Measurements from ENCODE around the gene CLDN18. TPM values are rescaled to one million over a fixed set of nuclear protein-coding genes. Genes with fewer than 3 reads are reported as not detected.

The CLDN18 gene
- total RNA-seq, 4 donors from 2014 or later, result not detected

DNA sequence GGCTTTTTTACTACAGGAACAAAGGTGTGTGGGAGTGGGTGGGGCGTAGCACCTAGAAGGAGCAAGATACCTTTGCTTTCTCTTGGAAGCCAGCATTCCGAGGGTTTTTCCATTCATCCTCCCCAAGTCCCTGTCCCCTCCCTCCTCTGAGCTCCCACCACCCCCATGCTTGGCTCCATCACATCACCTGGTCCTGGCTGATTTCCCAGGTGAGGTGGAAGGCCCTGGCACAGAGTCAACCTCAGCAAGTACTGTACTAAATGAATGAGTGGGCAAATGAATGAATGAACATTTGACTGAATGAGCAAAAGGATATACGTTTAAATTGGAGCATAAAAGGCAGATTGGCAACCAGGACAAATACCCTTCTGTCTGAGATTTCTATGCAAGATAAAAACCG is 60.0 kb downstream of the CLDN18 start:
- Histone ChIP-seq H3K27me3 (no peaks in the 10 kb centered on the region), H3K27ac (no peak overlapping the region), H3K4me1 (no peaks in the 10 kb centered on the region), H3K9me3 (peaks cover 0 to 10% (median 0%) of the 10 kb centered on the region in 4 donors), H3K36me3 (peaks cover 0 to 84% (median 0%) of the 10 kb centered on the region in 3 donors), H3K4me3 (no peak overlapping the region)
- TF ChIP-seq POLR2A (IDR thresholded peaks at IDR 0.05) (no peak), EP300 (IDR thresholded peaks at IDR 0.05) (no peak), CTCF (IDR thresholded peaks at IDR 0.05) (no peak)
- no peak for DNase-seq (ENCODE audit: low spot score in 2 of 2)
- 80 to 81% methylated on average over 4 of the region's 4 CpGs for WGBS, 2 donors

DNA sequence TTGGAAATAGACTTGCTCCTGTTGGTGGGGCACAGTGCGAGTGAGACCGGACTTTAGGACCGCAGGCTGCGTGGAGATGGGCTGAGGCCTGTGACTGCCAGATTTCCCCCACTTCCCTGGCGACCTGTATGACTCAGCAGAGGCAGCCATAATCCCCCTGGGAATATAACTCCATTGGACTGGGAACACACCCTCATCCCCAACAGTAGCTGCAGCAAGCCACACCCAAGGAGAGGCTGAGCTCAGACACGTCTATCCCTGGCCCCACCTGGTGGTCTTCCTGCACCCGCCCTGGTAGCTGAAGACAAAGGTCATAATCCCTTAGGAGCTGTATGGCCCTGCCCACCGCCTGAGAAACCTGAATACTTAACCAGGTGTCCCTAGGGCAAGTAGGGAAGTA is 62.8 kb downstream of the CLDN18 start:
- H3K36me3 ChIP-seq, result peaks cover 0 to 84% (median 0%) of the 10 kb centered on the region in 3 donors
- peaks cover 0 to 13% (median 0%) of the 10 kb centered on the region in 4 donors for H3K9me3 ChIP-seq
- H3K27me3 ChIP-seq, result no peaks in the 10 kb centered on the region
- WGBS, 2 donors, result 82% methylated on average over 6 to 8 of the region's 8 CpGs
- no peak for DNase-seq (ENCODE audit: low spot score in 2 of 2)
- H3K4me3 ChIP-seq, result no peak overlapping the region
- no peaks in the 10 kb centered on the region for H3K4me1 ChIP-seq
- TF ChIP-seq CTCF (IDR thresholded peaks at IDR 0.05) (no peak), EP300 (IDR thresholded peaks at IDR 0.05) (no peak), POLR2A (IDR thresholded peaks at IDR 0.05) (no peak)
- H3K27ac ChIP-seq, result no peak overlapping the region

GRCh38 chr3:138078096-138078495 is 68.1 kb downstream of the CLDN18 start:
- Histone ChIP-seq H3K36me3 (peaks cover 0 to 98% (median 0%) of the 10 kb centered on the region in 3 donors), H3K9me3 (peaks cover 0 to 13% (median 0%) of the 10 kb centered on the region in 4 donors), H3K4me3 (no peak overlapping the region), H3K4me1 (no peaks in the 10 kb centered on the region), H3K27me3 (no peaks in the 10 kb centered on the region), H3K27ac (no peak overlapping the region)
- WGBS, 2 donors, result 89 to 90% methylated on average over 4 of the region's 4 CpGs
- DNase-seq (ENCODE audit: low spot score in 2 of 2), result no peak
- no peak for TF ChIP-seq CTCF (IDR thresholded peaks at IDR 0.05)
- TF ChIP-seq EP300 (IDR thresholded peaks at IDR 0.05), result no peak
- no peak for TF ChIP-seq POLR2A (IDR thresholded peaks at IDR 0.05)

DNA sequence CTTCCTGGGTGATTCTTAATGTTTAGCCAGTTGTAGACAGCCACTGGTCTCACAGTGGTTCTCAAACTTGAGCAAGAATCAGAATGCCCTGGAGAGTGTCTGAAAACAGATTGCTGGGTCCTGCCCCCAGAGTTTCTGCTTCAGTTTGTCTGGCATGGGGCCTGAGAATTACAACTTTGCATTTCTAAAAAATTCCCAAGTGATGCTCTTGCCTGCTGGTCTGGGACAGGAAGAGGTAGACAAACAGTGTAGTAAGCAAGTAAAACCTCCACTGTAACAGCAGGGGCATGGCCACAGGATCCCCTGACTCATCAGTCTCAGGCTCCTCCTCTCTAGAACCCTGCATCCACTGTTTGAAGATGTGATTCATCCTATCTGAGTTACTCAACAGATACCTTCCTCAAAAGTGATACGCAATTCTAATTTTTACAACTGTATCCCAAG is 69.0 kb downstream of the CLDN18 start:
- H3K4me3 ChIP-seq, result no peak overlapping the region
- no peaks in the 10 kb centered on the region for H3K4me1 ChIP-seq
- no peak for DNase-seq (ENCODE audit: low spot score in 2 of 2)
- WGBS, 2 donors, result 0% methylated on average over 1 of the region's 1 CpG
- peaks cover 0 to 9% (median 0%) of the 10 kb centered on the region in 4 donors for H3K9me3 ChIP-seq
- peaks cover 0 to 98% (median 0%) of the 10 kb centered on the region in 3 donors for H3K36me3 ChIP-seq
- no peaks in the 10 kb centered on the region for H3K27me3 ChIP-seq
- H3K27ac ChIP-seq, result no peak overlapping the region
- TF ChIP-seq EP300 (IDR thresholded peaks at IDR 0.05) (no peak), CTCF (IDR thresholded peaks at IDR 0.05) (no peak), POLR2A (IDR thresholded peaks at IDR 0.05) (no peak)

GRCh38 chr3:138079901-138080300 is 69.9 kb downstream of the CLDN18 start:
- no peak for DNase-seq (ENCODE audit: low spot score in 2 of 2)
- TF ChIP-seq EP300 (IDR thresholded peaks at IDR 0.05) (no peak), POLR2A (IDR thresholded peaks at IDR 0.05) (no peak), CTCF (IDR thresholded peaks at IDR 0.05) (no peak)
- H3K9me3 ChIP-seq, result peaks cover 0 to 4% (median 0%) of the 10 kb centered on the region in 4 donors
- no peak overlapping the region for H3K27ac ChIP-seq
- peaks cover 0 to 98% (median 0%) of the 10 kb centered on the region in 3 donors for H3K36me3 ChIP-seq
- H3K27me3 ChIP-seq, result no peaks in the 10 kb centered on the region
- no peak overlapping the region for H3K4me3 ChIP-seq
- WGBS, 2 donors, result 74 to 77% methylated on average over 5 of the region's 5 CpGs
- H3K4me1 ChIP-seq, result no peaks in the 10 kb centered on the region
